D721Med (cell line): ENCODE data around the gene TMEFF1.

Source experiments
- DNase-seq: peaks from one replicate; pipeline ENCODE4 v3.0.0; 2011; ENCODE audit warnings: low spot score; ENCODE audit not compliant: insufficient read length
- FAIRE-seq: peaks from 2 replicates; lab custom pipeline; 2011; peaks lifted over from hg19 to GRCh38; lab: Jason Lieb, UNC
- TF ChIP-seq, protein P1 (sequence below): IDR thresholded peaks from 2 replicates; pipeline ENCODE4 v1.5.1; 2012; ENCODE audit warnings: mild to moderate bottlenecking, control low read depth; ENCODE audit not compliant: insufficient read depth; ENCODE audit errors: missing control alignments

Gene TMEFF1

DNA sequence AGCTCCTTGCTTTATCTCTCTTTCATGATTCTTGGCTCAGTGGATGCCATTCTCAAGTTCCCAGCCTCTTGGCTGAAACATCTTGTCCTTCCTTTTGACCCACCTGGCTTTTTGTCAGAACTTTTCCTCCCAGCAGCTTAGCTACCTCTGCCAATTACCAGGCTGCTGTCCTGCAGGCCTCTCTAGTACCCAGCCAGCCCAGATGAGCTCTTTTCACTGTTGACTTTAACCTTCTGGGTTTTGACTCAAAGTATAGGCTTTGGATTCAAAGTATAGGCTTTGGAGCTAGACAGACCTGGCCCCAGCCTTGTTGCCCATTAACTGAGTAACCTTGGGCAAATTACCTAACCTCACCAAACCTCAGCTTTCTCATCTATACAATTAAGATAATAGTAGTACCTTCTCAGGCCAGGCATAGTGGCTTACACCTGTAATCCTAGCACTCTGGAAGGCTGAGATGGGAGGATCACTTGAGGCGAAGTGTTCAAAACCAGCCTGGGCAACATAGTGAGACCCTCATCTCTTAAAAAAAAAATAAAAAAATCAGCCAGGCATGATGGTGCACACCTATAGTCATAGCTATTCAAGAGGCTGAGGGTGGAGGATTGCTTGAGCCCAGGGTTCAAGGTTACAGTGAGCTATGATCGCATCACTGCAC lies 6.6 kb upstream of the TMEFF1 start:
- DNase-seq (no peak), FAIRE-seq (no peak)
- TF ChIP-seq, protein P1, sequence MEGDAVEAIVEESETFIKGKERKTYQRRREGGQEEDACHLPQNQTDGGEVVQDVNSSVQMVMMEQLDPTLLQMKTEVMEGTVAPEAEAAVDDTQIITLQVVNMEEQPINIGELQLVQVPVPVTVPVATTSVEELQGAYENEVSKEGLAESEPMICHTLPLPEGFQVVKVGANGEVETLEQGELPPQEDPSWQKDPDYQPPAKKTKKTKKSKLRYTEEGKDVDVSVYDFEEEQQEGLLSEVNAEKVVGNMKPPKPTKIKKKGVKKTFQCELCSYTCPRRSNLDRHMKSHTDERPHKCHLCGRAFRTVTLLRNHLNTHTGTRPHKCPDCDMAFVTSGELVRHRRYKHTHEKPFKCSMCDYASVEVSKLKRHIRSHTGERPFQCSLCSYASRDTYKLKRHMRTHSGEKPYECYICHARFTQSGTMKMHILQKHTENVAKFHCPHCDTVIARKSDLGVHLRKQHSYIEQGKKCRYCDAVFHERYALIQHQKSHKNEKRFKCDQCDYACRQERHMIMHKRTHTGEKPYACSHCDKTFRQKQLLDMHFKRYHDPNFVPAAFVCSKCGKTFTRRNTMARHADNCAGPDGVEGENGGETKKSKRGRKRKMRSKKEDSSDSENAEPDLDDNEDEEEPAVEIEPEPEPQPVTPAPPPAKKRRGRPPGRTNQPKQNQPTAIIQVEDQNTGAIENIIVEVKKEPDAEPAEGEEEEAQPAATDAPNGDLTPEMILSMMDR: no peak

DNA sequence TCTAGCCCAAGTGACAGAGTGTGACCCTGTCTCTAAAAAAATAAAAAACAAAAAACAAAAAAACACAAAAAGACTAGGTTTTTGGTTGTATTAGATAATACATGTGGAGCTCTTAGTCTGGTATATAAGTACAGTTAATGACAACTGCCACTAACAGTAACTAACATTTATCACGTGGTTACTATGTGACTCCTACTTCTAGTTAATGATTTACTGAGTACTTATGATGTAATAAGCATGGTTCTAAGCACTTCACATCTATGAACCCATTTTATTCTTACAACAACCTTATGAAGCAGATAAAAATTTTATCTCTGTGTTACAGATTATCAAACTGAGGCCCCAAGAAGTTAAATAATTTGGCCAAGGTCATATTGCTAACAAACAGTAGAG lies 6.1 kb upstream of the TMEFF1 start:
- TF ChIP-seq, protein P1: no peak
- DNase-seq: no peak
- FAIRE-seq: no peak

DNA sequence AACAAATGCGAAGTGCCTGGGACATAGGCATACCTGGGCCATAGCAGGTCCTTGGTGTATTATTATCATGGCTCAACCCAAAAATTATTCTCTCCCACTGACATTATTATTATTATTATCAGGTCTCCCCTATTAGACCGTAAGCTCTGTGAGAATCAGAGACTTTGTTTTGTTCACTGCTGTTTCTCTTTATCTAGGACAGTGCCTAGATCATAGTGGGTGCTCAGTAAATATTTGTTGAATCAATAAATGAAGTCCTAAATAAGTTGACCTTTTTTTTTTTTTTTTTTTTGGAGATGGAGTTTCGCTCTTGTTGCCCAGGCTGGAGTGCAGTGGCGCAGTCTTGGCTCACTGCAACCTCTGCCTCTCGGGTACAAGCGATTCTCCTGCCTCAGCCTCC lies 4.9 kb upstream of the TMEFF1 start:
- TF ChIP-seq, protein P1: no peak
- FAIRE-seq (no peak), DNase-seq (no peak)

DNA sequence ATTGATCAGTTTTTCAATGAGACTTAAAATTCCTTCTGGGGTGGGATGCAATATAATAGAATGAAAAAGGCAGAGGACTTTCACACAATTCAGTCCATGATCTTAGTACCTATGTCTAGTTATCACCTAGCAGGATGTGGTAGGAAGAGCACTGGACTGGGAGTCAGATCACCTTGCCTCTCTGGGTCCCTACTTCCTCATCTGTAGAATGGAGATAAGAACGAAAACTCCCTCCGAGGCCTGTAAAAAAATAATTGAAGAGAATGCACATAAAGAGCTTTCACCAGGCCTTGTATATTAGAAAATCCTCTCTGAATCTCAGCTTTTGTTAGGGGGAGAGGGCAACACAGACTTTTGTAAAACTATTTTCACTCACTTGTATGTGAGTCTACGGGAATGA lies 681 bp upstream of the TMEFF1 start:
- TF ChIP-seq, protein P1: no peak
- no peak for DNase-seq
- no peak for FAIRE-seq

DNA sequence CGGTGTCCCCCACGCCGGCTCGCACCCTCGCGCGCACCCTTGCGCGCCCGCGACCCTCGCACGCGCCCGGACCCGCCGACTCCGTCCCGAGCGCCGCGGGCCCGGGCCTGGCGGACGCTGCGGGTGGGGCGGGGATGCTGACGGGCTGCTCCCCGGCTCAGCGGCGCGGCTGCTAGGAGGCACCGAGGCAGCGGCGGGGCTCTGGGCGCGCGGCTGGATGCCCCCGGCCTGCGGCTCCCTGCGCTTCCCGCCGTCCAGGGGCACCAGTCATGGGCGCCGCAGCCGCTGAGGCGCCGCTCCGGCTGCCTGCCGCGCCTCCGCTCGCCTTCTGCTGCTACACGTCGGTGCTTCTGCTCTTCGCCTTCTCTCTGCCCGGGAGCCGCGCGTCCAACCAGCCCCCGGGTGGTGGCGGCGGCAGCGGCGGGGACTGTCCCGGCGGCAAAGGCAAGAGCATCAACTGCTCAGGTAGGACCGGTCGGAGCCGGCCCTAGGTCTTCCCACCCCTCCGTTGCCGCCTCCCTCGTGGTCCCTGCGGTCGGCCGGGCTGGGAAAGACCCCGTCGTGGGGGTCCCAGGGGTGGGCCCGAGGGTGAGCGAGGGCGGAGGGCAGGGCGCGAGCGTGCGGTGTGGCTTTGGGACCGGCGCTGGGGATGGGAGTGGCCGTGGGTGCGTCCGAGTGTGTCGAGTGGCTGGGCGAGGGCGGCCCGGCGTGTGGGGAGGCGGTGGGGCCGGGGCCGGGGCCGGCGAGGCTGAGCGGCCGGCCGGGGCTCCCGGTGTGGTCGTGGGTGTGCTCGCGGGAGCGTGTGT lies 530 bp downstream of the TMEFF1 start:
- TF ChIP-seq, protein P1: no peak
- FAIRE-seq (no peak), DNase-seq (no peak)

DNA sequence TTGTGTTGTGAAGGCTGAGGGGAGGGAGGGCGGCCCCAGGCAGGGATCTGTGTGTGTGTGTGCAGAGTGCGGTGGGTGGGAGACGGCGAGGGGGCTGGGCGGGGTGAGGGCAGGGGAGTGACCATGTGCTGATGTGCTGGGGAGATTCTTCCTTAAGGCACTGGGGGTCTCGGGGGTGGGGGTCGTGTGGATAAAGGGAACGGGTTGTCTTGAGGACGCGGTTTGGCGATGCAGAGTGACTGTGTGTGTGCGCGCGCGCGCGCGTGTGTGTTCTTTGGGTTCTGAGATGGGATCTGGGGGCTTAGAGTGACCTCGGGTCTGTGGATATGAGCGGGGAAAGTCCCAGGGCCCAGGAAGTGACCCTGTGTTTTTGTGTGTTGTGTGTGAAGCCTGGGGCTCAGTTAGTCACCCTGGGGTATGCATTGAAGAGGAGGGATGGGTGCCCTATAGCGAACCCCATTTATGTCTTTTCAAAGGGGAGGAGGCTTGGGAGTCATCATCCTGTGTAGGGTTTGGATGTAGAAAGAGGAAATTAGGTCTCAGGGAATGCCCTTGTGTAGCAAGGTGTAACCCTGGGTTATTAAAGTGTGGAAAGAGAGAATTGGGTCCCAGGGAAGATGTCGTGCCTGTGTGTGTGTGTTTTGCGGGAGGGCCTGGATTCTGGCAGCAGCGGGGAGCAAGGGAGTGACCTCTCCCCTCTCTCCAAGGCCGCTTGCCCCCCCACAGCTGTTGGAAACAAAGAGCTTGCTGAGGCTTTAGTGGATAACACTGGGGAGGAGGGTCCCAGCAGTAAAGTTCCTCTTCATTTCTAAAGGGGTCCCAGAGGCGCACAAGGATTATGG lies 1.4 kb downstream of the TMEFF1 start:
- no peak for DNase-seq
- no peak for FAIRE-seq
- TF ChIP-seq, protein P1: no peak
